Activated CD8-positive, alpha-beta memory T cell treated with anti-CD3 and anti-CD28 coated beads, Interleukin-2, amount 50 U/mL, for 1 hour (primary cell): ENCODE measurements around the gene C1QL4.

Experiments
- DNase-seq: peaks from one replicate; pipeline ENCODE4 v3.0.0-alpha.2; 2020; ENCODE audit errors: extremely low read depth

C1QL4 gene

DNA sequence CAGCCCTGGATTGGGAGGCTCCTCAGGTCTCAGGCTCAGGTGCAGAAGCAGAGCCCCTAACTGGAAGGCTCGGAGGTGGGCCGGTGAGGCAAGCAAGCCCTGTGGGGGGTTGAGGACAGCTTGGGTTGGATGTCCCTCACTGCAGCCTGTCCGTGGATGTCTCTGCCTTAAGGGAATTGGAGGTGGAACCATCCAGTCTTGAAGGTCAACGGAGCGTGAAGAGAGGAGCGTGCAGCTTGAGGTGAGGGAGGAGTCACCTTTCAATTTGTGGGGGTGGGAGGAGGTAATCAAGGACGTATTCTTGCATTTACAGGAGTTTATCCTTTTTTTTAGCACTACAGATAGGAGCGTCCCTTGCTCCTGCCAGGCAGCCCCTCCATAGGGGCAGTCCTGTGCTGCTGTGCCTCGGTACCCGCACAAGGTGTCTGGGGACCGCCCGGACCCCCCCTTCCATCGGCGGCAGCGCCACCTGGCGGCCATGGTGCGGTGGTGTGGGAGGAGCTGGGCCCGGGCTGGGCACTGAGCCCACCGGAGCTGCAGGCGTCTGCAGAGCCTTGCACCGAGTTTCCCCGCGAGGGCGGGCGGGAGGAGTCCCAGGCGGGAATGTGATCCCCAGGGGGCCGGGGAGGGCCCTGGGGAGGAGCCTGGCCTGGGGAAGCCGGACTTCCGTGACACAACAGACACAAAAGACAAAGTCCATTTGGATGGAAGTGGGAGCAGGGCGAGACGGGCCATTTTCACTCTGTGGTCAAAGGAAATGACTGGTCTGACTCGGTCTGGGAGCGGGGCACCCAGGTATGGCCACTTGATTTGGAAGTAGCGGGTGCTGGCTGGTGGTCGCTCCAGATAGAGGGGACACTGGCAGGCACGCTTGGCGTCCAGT lies 10.6 kb upstream of the C1QL4 start:
- DNase-seq, result peak; percentile 33

DNA sequence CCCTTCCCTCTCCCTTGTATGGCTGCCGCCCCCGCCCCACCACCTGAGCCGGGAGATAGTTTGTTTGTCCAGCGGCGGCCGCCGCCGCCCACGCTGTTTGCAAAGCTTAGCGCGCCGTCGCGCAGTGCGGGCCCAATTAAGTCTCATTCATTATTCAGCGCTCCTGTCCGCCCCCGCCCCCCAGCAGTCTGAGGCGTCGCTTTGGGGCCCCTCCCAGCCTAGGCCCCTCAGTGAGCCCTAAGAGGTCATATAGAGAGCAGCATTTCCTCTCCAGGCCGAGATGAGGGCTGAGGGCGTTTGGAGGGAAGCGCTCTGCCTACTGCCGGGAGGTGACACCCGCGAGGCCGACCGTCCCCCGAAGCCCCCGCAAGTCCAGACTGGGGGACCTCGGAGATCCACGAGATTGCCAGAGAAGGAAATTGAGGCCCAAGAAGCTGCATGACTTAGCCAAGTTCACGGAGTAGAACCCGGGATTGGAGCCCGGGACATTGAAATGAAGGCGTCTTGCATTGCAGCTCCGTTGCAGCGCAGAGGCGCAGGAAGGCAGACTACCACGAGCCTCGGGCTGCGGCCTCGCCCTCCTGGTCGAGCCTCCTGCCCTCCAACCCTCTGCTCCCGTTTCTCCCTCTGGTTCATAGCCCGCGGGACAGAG lies 9.8 kb upstream of the C1QL4 start, which contains the start of gene DNAJC22:
TSS of gene DNAJC22 (plus strand) at position 230 of the 652 bp plus-strand sequence. CDS start 1,985 bp downstream, outside the sequence.
- DNase-seq, result no peak

DNA sequence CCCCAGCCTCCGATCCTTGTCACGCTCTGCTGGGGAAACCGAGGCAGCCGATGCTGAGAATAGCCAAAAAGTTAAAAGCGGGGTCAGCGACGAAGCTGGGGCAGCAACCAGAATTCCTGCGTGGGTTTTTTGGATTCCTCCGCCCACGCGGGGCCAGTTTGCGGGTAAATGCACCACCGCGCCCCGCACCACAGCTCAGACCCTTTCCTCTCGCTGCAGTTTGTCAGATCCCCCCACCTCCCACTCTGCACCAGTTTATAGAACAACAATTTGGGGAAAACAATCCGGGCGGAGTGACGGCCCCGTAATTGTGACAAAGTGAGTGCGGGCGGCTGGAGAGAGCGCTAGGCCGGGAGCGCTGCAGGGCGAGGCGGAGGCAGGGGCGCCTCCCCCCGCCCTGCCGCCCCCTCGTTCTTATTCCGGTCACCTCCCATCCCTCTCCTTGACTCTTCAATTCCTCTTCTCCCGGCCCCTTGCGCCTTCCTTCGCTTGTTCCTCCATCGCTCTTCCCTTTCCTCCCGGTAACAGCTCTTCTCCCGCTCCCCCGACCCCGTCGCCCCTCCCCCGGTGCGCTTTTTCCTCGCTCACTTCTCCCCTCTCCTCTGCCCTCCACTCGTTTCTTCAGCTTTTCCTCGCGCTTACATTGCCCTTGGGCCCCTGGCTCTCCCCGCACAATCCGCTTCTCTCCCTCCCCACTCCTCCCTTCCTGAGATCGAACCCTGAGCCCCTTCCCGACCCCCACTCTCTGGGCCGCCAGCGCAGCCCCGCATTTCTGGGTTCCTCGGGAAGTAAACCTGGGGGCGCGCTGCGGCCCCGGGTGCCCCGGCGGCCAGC lies 9.1 kb upstream of the C1QL4 start:
- DNase-seq, result no peak

DNA sequence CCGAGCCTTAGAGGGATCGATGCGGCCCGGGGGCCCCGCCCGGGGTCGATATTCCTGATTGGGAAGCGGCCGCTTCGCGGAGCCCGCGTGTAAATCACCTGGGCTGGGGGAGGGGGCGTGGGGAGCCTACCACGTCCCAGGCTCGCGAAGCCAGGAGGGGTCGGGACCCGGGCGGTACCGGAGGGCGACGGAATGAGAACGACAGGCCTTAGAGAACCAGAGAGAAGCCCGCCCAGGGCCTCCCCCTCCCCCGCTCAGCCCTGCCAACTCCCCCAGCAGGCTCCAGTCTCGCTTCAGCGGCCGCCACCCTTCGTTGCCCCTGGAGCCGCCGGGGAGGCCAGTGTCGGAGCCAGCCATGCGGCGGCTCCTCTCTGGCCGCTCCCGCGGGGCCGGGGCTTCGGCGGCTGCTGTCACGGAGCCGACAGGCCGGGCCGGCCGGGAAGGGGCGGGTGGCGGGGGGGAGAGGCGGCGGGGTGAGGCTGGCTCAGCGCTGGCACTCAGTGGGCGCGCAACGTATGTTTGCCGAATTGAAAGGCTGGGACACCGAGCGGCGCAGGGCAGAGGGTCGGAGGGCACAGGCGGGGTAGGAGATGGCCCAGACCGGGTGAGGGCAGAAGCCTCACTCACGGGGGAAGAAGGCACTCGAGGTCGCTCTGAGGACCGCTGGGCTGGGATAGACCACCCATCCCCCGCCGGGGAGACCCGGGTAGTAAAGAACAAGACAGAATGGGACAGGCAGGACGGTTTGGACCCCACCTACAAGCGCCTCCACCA lies 8.2 kb upstream of the C1QL4 start:
- no peak for DNase-seq

DNA sequence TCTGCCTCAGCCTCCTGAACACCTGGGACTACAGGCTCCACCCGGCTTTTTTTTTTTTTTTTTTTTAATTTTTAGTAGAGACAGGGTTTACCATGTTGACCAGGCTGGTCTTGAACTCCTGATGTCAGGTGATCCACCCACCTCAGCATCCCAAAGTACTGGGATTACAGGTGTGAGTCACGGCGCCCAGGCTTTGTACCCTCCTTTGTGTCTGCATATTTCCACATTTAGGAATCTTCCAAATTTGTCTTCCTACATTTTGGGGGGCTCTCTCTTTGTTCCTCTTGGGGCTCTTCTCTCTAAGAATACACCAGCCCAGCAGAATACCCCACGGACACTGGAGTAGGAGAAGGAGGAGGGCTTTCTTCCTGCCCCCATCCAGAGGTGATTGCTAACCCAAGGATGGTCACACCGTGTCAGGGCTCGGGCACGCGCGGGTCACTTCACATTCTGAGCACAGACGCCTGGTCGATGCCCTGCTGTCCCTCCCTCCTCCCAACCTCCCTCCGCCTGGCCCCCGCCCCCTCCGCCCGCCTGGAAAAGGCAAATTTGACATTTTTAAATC lies 7.6 kb upstream of the C1QL4 start:
- DNase-seq, result no peak

DNA sequence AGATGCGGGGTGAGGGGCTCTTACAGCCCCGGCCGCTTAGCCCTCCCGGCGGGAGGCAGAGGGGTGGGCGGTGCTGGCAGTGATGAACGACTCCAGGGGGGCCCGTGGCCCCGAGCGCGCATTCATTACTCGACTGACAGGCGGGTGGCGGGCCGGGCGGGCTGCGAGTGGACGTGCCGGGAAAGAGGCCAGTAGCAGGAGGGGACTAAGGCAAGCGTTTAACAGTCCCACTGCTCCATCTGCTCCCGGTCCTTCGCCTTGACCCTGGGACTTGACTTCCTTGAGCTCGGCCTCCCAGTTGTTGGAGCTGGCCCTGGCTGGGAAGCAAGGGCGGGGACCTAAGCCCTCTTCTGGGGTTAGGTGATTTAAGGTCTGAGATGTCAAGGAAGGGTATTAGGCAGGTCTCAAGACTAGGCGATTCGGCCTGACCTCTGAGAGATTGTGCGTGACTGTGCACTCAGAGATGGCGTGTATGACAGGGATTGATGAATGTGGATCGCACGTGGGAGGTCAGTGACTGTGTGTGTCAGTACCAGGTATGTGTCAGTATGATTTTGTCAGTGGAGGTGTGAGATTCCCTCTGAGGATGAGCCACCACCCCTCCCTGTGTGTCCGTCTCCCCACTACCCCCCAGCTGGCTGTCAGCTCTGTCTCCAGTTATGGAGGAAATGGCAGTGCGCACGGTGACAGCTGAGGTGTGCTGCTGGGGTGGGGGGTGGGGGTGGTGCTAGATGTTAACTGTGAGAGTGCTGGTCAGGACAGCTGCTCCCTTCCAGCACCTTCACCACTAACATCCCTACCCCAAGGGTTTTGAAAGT lies 6.1 kb upstream of the C1QL4 start:
- no peak for DNase-seq

DNA sequence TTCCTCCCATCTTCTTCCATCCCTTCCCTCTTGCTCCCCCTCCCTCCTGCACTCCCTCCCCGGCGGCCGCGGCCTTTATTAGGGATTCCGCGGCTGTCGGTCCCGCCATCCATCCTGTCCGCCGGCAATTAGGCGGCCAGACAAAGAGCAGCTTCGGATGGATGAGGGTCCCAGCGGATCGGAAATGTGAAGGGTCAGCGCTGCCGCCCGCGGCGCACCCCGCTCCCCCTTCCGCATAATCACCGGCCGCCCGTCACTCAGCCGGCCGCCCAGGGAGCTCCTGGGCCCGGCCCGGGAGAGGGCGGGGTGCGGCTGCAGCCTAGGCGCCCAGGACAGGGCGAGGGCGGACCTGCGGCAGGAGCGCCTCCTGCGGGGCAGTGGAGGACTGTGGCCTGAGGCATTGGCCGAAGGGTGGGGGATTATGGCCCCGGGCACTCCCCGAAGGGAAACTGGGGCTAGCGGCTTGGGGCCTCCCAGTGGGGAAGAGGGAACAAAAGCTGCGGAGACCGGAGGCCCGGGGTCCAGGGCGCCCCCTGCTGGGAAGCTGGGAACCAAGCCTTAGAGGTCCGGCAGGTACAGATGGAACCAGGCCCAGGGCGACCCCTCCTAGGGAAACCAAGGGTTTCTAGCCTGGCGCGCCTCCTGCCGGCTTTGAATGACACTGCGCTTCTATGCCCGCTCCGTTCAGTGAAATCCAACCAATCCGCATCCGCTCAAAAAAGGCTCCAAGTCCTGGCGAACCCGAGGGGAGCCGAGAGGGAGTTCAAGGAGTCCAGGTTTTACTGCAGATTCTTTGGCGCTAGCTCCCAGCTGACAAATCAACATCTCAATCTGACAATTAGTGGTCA lies 5.3 kb upstream of the C1QL4 start:
- DNase-seq, result peak; percentile 28

DNA sequence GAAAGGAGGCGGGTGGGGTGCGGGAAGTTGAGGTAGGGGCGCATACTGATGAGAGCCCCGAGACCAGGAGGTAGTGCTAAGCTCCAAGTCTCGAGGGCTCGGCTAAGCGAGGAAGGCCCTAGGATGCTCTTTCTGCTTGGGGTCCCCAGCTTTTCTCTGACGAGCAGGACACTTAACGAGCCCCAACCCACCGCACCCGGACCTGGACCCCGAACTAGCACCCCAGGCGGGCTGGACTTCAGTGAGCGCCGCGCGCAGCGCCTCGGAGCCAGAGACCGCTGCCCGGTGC lies 4.7 kb upstream of the C1QL4 start:
- no peak for DNase-seq

DNA sequence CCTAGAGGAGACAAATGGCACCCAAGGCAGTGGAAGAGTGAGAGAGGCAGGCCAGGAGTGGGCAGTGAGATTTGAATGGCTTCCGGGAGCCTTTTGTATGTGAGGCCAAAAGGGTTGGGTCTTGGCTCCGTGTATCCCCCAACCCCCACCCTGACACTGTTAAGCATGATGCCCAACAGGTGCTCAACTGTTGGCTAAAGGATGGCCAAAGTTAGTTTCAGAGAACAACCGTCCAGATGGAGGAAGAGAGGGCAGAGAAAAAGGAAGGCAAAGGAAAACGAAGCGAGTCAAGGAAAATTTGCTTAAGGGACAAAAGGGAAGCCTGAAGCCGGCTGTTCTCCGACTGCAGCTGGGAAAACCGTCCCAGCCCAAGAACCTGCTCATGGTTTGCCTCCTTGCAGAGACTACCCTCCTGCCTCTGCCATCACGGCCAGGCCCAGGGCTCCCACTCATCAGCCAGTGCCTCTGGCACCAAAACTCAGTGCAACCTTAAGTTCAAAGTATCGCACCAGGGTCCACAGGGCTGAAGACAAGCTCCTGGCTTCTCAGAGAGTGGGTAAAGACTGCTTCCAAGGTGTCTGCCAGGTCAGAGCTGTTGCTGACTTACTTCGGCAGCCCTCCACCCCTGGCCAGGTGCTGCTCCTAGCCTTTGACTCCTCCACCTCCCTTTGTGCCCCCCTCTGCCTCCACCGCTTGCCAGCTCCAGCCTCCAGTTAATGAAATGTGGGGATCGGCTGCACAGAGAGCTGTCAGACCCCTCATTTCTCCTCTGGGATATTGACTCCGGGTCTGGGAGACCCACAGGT lies 4.2 kb upstream of the C1QL4 start:
- no peak for DNase-seq

DNA sequence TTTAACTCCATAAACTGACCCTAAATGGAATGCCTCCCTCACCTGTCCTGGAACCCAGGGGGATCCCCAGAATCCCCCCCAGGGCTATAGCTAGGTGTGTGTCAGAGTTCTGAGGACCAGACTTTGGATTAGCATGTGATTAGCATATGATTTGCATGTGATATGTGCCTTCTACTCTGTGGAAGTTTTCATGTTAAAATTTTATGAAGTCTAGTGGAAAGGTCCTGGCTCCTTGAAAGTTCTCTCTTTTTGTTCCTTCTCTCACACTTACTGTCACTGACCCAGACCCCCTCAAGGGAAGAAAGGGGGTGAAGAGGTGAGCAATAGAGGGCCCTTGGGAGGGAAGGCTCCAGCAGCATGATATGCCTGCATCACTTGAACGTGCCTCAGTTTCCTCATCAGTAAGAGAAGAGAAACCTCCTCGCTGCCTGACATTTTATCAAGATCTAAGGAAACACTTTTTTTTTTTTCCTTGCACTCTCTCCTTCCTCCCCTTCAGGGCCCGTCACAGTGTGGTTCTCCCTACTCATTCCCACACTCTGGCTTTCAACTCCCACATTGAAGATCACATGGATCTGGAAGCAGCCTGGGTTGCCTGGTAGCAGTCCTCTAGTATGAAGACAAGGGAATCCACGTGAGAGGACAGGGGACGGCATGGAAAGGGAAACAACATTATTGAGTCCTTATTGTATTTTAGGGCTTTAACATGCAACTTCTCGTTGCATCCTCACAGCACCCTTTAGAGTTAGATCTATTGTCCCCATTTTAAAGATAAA lies 3.3 kb upstream of the C1QL4 start:
- no peak for DNase-seq

DNA sequence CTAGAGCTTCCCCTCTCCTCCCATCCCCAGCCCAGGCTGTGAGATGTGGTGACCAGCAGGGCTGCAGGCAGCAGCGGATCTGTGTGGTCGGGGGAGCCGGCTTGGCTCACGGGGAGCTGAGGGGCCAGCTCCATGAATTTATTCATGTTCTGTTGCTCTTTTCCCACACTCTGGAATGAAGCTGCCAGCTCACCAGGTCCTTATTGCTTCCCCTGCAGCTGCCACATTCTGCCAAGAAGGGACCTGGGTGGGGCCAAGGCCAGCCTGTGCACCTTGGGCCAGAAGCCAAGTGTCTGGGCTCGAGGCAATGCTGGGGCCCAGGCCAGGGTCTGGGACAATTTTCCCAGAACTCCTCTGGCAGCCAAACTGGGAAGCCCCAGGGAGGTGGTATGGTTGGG lies 2.5 kb upstream of the C1QL4 start:
- DNase-seq, result no peak

DNA sequence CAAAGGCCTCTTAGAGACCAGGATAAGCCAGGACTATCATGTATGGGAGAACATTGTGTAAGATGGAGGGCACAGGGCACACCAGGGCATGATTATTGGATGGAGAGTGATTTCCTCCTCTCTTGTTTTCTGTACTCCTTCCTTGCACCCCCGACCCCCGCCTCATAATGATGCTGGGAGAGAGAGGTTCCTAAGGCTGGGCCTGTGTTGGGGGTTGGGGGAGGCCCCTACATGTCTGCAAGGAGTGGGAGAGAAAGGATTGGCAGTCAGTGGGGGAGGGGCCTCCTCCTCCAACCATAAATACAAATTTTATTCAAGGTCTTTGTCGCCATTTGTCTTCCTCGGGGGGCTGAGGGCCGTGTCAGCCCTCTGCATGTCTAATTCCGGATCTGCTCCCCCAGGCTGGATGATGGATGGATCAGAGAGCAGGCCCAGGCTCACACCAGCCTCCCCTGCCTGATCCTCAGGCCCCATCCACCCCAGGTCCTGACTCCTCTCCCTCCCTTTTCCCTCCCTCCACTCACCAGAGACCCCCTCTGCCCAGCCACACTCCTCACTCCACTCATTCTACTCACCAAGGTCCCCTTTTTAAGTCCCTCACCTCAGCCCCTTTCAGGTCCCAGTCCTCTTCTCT lies 2.0 kb upstream of the C1QL4 start:
- DNase-seq, result no peak

DNA sequence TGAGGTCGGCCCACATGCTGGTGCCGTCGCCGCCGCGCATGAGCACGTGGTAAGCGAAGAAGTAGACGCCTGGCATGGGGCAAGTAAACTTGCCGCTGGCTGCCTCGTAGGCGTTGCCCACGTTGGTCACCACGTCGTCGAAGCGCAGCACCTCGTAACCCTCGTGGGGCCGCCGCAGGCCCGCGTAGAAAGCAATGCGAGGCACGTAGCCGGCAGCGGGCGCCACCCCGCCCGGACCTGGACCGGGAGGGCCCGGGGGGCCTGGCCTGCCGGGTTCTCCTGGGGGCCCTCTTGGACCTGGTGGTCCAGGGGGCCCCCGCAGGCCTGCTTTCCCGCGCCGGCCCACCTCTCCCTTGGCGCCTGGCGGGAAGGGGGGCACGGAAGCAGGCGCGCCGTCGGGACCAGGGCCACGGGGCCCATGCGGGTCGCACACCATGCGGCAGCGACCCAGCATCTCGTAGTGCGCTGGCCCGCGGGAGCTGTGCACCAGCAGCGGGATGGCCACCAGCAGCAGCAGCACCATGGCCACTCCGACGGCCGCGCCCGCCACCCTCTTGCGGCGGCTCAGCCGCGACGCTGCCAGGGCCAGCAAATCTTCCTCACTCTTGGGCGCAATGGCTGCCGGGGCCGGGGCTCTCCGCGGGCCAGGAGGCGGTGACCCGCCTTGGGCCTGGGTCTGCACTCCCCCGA lies 888 bp downstream of the C1QL4 start:
- no peak for DNase-seq

DNA sequence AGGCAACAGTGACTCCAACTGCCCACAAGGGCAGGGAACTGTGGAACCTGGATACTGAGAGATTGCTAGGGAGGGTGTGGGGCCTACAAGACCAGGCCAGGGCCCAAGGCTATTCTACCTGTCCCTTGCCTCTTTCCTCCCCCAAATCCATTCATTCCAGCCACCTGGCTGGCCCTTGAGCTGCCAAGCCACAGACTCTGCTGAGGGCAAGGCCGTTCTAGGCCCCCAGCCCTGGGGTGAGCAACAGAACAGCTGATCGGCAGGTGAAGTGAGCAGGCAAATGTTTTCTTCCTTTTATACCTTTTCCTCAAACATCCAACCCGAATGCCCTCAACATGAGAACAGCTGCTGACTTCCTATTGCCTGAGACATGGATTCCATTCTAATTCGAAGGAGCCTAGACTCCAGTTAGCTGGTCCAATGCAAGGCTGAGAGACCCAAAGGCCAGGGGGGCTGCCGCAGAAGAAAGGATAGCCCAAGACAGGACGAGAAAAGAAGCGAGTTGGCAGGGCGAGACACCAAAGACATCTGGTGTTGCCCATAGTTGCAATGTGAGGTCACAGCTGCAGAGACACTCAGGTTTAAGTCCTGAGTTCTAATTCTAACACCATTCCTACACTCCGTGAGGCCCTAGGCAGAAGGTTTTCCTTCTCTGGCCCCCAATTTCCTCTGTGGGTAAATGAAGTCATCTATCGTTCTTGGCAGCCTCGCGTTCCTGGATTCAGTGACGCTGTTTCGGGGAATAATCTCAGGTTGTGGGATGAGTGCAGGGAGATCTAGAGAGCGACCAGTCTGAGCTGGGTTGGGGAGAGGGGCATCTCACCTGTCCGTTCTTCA lies 1.7 kb downstream of the C1QL4 start:
- no peak for DNase-seq

DNA sequence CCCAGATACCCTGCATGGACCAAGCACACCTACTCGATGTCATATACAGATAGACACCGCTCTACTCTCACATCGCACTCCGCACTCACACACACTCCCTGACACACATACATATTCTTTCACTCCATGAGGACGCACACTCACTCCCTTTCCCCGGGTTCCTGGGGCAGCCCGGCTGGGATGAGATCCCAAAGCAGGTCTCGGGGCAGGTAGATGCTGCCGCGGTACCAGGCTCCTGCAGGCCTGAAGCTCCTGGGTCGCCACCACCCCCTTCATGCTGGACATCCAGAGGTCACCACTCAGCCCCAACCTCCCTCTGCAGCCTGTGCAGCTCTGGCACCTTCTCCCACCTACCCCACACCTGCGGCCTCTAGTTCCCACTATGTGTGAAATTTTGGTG lies 2.3 kb downstream of the C1QL4 start:
- no peak for DNase-seq

DNA sequence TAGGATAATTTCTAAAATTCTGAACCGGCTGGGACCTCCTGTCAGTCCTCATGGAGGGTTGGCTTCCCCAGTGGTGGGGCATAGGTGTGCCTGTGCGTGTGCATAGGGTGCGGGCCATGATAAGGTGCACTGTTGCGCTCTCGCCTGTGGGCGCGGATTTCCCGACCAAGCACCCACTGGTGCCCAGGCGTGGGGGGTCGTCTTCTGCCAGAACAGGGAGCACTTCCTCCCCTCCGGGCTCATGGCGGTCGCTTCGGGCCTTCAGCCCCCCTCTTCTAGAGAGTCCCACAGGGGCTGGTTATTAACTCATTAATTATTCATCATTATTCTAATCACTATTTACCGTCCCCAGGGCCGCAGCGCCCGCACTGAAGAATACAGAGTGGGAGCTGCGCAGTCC lies 2.8 kb downstream of the C1QL4 start:
- DNase-seq, result no peak
